ENCODE data around the gene LOXHD1.

LOXHD1 gene

DNA sequence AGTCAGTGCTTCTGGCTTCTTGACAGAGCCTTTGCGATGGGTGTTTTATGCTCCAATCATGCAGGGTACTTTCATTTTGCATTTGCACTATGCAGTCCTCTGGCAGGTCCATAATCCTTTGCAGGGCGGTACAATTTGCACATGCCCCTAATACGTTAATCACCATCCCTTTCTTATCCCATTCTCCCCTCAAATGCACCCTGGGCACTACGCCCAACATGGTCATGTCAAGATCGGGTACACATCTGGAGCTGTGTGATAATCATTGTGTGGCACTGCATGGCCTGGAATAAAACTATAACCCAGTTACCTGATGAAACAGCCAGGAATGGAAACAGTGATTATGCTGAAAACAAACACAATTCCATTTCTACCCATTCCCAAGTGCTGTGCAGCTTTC lies 27.7 kb downstream of the LOXHD1 start:
- no peak for DNase-seq (ENCODE audit: low read depth)

DNA sequence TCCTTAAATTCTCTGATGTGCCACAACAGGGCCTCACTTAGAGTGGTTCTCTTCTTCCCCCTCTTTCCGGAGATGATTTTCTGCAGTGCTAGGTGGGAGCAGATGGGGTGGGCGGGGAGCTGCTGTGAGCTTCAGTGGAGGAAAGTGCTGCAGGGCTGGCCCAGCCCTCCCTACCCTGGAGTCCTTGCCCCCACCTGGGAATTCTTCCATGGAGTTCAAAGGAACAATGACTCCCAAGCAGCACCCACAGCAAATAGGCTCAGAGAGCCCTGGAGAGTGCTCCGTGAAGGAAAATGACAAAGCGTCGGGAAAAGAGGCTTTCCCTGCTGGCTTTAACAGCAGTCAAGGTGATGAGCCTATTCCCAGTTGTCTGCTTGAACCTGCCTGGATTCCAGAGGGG lies 28.8 kb downstream of the LOXHD1 start:
- DNase-seq (ENCODE audit: low read depth), result no peak

DNA sequence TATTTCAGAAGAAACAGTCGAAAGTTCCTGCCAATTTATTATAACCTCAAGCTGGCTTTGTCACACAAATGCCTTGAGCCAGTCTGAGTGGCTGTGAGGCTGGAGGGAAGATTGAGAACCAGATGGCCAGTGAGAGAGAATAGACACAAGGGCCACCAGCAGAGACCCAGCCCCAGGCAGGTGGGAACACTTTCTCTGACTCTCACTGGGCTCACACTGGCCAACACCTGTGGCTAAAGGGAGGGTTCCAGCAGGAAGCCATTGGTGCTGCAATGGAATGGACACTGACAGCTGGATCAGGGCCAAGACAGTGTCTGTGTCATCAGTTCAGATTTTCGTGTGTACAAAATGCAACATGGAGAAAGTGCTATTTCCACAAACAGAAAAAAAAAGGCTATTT lies 29.9 kb downstream of the LOXHD1 start:
- DNase-seq (ENCODE audit: low read depth), result no peak

DNA sequence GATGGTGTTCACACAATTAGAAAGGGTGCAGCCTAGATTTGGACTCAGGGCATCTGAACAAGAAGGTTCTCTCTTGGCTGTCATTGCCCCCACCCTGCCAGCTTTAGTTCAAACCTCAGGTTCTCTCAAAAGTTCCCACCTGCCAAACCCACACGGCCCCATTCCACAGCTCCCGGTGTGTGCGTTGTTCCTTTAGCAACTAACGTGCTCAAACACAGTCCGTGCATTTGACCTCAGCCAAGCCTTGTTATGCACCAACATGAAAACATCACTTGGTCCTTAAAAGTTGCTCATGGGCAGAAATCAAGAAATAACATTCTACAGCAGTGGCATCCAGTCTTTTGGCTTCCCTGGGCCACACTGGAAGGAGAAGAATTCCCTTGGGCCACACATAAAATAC lies 32.0 kb downstream of the LOXHD1 start:
- no peak for DNase-seq (ENCODE audit: low read depth)

DNA sequence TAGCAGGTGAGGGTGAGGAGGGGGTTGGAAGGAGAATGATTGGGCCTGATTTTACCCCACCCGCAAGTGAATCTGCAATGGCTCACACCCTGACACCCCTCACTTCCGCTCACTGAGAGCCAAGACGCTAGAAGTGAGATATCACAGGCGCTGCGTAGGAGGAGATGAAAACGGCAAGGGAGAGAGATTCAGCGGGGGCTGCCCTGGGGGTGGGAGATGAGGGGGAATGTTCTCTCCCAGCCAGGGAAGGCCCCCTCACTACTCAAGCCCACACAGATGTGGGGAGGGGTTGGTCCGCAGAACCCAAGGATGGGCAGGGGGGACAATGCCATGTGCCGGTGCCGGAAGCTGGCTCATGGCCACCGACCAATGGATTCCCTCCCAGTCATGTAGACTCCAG lies 32.9 kb downstream of the LOXHD1 start:
- no peak for DNase-seq (ENCODE audit: low read depth)

DNA sequence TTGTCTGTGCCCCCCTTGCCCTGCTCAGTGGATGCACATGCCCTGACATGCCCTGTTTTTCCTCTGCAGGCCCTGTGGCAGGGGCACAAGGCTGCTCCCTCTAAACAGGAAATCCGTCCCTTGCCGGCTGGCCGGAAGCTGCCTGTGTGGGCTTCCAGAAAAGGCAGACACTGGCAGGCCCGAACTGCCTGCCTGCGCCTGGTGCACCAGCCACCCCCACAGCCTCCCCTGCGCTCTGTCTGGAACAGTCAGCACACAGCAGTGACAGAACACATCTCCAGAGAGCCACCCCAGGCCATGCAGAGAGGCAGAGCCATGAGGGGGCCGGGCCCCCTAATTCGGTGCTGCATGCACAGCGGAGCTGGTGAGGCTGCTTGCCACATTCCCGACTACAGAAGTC lies 33.5 kb downstream of the LOXHD1 start:
- DNase-seq (ENCODE audit: low read depth), result no peak

DNA sequence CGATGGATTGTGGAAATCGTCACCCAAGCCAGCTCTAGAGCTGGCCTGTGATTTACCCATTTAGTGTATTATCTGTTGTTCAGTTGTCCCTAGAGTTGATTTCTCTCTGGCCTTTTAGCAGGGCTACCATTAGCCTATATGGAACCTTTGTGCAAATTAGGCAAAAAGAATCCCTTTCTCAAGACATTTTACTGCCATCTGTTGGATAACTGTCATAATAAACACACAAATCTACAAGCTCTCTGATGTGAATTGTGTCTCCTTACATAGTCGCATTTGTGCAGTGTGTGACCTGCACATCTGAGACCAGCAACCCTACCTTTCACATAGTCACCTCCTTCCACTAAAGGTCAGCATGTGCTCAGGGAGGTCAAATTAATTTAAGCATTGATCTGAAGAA lies 34.0 kb downstream of the LOXHD1 start:
- DNase-seq (ENCODE audit: low read depth), result no peak

DNA sequence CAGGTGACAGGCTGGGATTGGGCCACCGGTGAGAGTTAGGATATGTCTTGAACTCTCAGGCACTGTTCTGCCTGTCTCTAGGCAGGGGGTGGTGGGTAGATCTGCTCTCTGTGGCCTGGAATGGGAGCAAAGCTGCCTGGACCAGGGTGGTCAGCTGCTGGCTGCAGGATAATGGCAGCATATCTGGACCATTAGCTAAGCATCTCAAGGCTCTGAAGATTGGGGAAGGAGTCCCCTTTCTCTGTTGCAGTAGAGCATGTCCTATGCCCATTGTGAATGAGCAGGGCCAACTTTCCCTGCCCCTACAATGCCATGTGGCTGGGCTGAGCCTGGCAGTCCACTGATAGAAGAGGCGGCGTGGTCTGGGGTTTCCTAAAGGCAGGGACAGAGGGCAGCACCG lies 34.6 kb downstream of the LOXHD1 start:
- no peak for DNase-seq (ENCODE audit: low read depth)

DNA sequence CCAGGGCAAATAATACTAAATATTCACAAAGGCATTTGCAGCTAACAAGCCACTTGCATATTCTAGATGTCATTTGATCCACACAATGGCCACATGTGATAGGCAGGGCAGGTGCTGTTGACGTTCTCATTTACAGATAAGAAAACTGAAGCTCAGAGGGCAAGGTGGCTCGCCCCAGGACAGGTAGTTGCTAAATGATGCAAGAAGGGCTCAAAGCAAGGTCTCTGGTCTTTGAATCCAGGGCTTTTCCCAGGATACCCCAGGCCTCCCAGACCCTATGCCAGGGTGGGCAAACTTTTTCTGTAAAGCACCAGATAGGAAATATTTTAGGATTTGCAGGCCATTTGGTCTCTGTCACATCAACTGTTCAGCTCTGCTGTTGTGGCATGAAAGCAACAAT lies 35.1 kb downstream of the LOXHD1 start:
- DNase-seq (ENCODE audit: low read depth), result no peak

DNA sequence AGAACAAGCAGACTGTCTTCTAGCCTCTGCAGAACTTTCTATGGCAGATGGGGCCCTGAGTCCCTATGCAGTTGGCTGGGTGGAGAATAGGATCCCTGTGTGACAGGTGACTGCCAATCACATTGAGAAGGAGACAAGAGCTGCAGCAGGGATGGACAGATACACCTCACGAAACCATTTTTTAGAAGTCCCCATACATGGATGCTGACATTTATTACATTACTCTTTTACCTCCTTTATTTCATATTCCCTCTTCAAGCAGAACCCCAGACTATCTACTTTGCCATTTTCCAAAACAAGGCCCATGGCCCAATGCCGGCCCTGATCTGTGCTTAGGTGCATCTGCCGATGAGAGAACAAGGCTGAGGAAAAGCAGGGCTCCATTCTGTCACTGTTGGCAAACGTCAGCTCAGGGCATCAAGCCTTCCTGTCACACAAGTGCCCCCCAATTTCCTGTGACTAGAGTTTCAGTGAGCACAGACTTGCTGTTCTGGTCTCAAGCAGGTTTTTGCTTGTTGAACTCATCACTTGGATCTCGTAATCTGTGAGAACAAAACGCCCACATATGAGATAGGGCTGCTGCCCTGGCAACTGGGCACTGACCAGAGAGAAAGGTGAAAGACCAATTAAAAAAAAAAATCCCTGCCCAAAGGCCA lies 35.8 kb downstream of the LOXHD1 start:
- no peak for DNase-seq (ENCODE audit: low read depth)

DNA sequence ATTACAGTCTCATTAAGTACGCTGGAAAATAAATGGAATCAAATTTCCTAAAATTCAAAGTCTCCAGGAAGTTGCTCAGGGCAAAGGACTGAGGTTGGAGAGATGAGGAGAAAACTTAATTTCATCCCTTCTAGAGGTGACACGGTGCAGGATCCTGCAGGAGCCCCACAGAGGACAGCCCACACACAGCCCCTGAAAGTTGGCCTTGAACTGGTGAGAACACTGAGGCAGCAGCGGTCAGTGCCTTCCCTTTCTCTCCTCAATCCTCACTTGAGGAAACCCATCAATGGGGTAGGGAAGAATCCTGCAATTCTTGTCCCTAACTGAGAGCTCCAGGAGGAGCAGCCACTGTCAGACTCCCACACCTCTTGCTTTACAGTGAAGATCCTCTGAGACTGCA lies 37.5 kb downstream of the LOXHD1 start:
- DNase-seq (ENCODE audit: low read depth), result no peak

DNA sequence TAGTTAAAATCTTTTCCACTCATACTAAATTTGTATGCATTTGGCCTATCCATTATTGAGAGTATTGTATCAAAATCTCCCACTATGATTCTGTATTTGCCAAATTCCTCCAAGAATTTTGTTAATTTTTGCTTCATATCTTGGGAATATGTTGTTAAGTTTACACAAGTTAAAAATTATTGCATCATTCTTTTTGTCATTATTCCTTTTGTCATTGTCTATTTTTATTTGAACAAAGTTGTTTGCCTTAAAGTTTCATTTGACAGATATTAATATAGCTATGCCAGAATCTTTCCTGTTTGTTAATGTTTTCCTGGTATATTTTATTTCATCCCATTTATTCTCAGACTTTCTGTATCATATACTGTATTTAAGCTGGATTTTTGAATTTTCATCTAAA lies 41.3 kb downstream of the LOXHD1 start:
- DNase-seq (ENCODE audit: low read depth), result no peak

DNA sequence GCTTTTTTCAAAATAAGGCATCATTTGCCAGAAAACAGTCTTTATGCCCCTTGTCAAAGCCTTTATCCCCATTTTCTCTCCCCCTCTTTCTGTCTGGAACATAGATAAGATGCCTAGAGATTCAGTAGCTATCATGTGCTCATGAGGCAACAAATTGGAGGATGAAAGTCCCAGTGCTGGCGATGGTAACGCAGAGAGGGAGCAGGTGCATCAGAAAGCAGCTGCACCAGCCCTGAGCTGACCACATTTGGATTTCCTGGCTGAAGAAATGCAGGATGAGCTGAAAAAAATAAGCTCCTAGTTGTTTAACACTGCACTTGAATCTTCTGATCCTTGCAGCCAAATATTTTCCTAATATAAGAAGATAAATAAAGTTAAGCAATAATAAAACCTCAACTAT lies 48.0 kb downstream of the LOXHD1 start:
- DNase-seq (ENCODE audit: low read depth), result no peak

DNA sequence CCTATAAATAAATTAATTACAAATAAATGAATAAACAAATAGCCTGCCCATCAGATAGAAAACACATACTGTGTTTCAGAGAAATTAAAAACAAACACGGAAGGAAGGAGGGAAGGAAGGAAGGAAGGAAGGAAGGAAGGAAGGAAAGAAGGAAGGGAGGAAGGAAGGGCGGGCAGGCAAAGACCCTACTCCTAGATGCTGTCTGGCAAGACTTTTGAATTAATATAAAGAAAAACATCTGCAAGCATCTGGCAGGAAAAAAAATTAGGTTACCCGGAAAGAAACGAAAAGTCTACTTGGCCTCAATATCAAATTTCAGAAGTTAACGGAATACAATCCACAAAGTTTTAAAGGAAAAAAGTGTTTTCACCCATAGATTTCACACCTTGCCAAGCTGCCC lies 49.1 kb downstream of the LOXHD1 start:
- DNase-seq (ENCODE audit: low read depth), result no peak

DNA sequence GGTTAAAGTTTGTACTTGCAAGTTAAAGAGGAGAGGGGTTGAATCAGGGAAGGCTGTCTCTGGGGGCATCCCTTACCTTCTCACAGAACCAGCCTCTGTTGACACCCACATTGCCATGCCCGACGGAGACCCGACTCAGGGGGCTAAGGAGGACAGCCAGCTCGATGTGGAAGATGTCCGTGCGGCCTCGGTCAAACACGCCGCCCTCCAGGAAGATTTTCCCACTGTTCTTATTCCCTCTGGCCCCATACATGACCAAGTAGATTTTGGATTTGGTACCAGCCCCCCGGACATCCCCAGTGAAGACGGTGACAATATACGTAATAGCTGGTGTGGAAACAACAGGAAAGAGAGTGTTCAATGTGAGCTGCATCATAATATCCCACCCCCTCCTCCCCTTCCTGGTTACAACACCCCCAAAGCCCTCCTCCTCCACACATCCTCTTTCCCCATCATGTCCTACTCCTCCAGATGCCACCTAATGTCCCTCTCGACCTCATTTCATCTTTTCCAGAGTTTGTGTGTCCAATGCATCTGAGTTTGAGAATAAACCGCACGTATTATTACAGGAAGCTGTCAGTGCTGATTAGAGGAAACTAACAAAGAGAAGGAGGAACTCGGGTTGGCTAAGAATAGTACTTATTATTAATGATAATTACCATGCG lies 55.7 kb downstream of the LOXHD1 start:
- DNase-seq (ENCODE audit: low read depth), result no peak

DNA sequence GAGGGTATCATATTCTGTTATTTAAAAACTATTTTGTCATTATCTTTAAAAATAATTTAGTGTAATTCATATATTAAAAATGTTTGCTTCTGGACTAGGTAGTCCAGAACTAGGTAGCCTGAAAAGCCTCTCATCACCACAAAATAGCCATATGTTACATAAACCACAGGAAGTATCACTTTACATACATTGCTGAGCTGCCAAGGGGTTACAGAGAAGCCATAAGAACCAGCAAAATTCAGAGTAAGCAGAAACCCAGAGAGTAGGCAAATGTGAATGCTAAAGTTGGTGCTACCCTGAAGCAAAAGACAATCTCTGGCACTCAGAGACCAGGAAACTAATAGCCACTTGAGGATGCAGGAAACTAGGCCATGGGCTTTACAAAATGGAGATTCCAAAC lies 60.9 kb downstream of the LOXHD1 start:
- DNase-seq (ENCODE audit: low read depth), result no peak

DNA sequence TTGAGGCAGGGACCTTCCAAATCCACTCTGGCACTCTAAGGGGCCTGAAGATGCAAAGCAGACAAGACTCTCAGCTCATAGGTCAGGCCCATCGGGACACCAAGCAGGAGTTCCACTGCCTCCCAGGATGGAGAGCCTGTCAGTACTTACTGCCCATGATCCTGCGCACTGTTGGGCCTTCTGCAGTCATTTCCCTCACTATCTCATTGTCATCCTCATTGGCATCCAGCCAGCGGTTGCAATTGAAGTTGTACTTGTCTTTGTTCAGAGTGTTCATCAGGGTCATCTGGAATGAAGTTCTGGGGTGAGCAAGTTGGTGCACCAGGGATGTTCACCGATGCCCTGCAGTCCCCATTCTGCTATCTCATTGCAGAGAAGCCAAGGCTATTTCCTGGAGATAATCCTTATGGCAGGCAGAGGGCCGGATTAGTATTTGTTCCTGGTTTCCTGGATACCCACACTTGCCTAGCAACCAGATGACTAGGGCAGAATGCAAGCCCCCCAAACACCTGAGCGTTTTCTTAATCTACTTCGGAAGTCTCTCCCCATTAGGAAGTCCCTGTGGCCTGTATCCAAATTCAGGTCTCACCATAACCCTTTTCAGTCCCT lies 65.1 kb downstream of the LOXHD1 start:
- DNase-seq (ENCODE audit: low read depth), result no peak

DNA sequence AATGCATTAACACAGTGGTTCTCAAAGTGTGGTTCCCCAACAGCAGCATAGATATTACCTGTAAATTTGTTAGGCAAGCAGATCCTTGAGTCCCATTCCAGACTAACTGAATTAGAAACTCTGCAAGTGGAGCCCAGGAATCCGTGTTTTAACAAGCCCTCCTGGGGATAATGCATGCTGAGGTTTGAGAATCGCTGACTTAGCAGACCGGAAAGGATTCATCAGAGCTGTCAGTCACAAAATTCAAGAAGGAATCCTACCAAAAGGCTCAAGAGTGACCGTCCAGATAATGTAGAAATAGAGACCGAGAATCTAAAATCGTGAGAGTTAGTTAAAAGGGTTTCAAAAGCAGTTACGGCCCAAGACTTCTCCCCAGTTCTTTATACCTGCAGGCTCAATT lies 66.9 kb downstream of the LOXHD1 start:
- no peak for DNase-seq (ENCODE audit: low read depth)

DNA sequence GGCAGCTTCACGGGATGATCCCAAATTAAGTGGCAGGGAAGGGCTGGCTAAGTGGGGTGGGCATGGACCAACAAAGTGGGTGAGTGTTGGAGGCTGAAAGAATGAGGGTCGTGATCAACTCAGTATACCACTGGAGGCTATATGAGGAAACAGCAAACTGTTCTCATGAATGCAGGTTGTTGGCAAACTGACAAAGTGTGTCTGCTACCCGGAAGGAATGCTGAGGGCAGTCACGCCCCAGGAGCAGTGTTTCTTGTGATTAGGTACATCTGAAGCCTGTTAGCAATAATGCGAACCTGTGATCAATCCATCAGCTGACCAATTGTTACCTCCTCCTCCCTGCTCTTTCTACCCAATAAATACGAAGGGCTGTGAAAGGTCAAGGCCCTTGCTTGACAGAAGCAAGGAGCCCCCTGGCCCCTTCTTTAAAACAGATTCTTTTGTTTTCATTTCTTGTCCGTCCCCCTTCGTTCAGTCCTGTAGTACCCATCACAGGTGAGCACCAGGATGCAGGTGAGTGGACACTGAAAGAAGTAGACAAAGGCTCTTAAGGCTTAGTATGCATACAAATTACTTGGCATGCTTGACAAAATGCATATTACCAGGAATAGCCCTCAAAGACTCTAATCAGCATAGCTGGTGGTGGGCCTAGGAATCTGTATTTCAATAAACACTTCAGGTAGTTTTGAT lies 67.9 kb downstream of the LOXHD1 start:
- DNase-seq (ENCODE audit: low read depth), result no peak

DNA sequence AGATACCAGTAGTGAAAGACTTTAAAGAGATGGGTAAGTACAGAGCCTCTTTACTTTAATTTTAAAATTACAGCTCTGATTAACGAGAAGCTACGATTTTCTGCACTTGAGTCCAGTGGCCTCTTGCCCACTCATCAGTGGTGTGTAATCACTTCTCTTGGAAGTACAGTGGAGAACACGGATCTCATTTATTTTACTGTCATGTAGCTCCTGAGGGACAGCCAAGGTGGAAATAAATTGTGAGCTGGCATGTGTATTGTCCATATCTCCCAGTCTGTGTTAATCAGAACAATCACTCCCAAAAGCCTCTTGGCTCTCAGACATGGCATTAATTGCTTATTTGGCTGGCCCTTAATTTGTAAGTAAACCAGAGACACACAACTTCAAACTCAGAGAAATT lies 69.4 kb downstream of the LOXHD1 start:
- DNase-seq (ENCODE audit: low read depth), result no peak

DNA sequence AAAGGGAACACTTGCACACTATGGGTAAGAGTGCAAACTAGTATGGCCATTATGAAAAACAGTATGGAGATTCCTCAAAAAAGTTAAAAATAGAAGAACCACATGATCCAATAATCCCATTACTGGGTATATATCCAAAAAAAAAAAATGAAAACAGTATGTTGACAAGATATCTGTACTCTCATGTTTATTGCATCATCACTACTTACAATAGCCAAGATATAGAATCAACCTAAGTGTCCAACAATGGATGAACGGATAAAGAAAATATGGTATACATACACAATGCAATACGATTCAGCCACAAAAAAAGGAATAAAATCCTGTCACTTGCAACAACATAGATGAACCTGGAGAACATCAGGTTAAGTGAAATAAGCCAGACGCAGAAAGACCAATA lies 73.3 kb downstream of the LOXHD1 start:
- no peak for DNase-seq (ENCODE audit: low read depth)

DNA sequence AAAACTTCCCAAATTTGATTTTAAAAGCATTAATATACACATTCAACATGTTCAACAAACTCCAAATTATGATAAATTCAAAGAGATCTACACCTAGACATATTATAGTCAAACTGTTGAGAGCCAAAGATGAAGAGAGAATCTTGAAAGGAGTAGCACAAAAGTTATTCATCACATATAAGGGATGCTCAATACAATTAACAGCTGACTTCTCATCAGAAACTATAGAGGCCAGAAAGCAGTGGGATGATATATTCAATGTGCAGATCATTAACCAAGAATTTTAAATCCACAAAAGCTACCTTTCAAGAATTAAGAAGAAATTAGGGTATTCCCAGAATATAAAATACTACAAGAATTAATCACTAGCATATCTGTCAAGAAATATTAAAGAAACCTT lies 75.4 kb downstream of the LOXHD1 start:
- DNase-seq (ENCODE audit: low read depth), result no peak

DNA sequence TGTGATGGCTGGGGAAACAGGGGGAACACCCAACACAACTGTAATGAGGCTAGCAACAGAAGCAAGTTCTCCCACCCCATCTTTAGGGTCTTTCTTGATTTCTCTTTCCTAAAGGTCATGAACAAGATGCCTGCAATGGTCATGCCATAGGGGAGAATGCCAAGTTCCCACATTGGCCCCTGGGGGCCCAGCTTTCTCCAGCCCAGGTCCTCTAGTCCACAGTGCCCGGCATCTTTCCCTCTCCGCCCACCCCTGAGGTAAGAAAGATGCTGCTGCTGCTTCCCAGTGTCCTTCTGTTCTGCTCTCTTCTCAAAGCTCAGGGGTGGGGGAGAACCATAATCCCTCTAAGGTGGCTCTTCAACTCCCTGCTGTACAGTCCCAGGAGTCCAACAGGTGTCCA lies 78.0 kb downstream of the LOXHD1 start:
- no peak for DNase-seq (ENCODE audit: low read depth)
